HG03575 (cell line): ENCODE results near the gene AKR1E2.

Experiments
- ATAC-seq: cut with Tn5 transposase; IDR thresholded peaks from one replicate; pipeline ENCODE4 v1.9.1; 2021; ENCODE audit not compliant: unreplicated experiment, insufficient number of reproducible peaks, low FRiP score; ENCODE audit errors: extremely low read depth

AKR1E2 gene

GRCh38 chr10:4868357-4868657 lies 42.3 kb downstream of the AKR1E2 start:
- ATAC-seq, result no peak

GRCh38 chr10:4882704-4883078 lies 56.7 kb downstream of the AKR1E2 start:
- no peak for ATAC-seq

- ATAC-seq, result no peak
Measured at GRCh38 chr10:4883079-4883739, 57.2 kb downstream of the AKR1E2 start.

GRCh38 chr10:4885162-4885561 lies 59.2 kb downstream of the AKR1E2 start:
- no peak for ATAC-seq

- ATAC-seq, result no peak
Measured at GRCh38 chr10:4887501-4887900, 61.5 kb downstream of the AKR1E2 start.

GRCh38 chr10:4888236-4888635 lies 62.2 kb downstream of the AKR1E2 start:
- ATAC-seq, result no peak

- ATAC-seq, result no peak
Measured at GRCh38 chr10:4889959-4890358, 64.0 kb downstream of the AKR1E2 start.

- no peak for ATAC-seq
Measured at GRCh38 chr10:4892681-4893080, 66.7 kb downstream of the AKR1E2 start.

GRCh38 chr10:4894335-4894734 lies 68.3 kb downstream of the AKR1E2 start:
- ATAC-seq, result no peak
